KMS-11 (cell line): ENCODE data around the gene NCCRP1.

Experiments
- H2AFZ ChIP-seq: fragments of 200-600 bp; sonication (generic); 2 replicates; pipeline ENCODE4 v1.6.1; 2016; ENCODE audit warnings: antibody characterized with exemption, mixed run types, low read depth
- H3K27ac ChIP-seq: fragments of 200-600 bp; sonication (generic); 2 replicates; pipeline ENCODE4 v1.6.1; 2016; ENCODE audit warnings: mild to moderate bottlenecking, mixed run types
- H3K27me3 ChIP-seq: fragments of 200-600 bp; sonication (generic); 2 replicates; pipeline ENCODE4 v1.6.1; 2017; ENCODE audit warnings: mild to moderate bottlenecking, low read depth, mixed run types, moderate library complexity; ENCODE audit not compliant: insufficient read depth
- H3K36me3 ChIP-seq: fragments of 200-600 bp; sonication (generic); 2 replicates; pipeline ENCODE4 v1.6.1; 2017; ENCODE audit warnings: mild to moderate bottlenecking, mixed run types; ENCODE audit not compliant: insufficient read depth
- H3K4me1 ChIP-seq: fragments of 200-600 bp; sonication (generic); 2 replicates; pipeline ENCODE4 v1.6.1; 2016; ENCODE audit warnings: mild to moderate bottlenecking, low read depth, mixed run types; ENCODE audit not compliant: poor library complexity, severe bottlenecking
- H3K4me2 ChIP-seq: fragments of 200-600 bp; sonication (generic); 2 replicates; pipeline ENCODE4 v1.7.0; 2016; ENCODE audit warnings: mild to moderate bottlenecking, mixed run types
- H3K4me3 ChIP-seq: fragments of 200-600 bp; sonication (generic); IDR thresholded peaks from 2 replicates; pipeline ENCODE4 v1.6.1; 2017; ENCODE audit warnings: low read depth, low read length, mixed read lengths; ENCODE audit not compliant: insufficient read depth
- H3K79me2 ChIP-seq: fragments of 200-600 bp; sonication (generic); 2 replicates; pipeline ENCODE4 v1.6.1; 2016; ENCODE audit warnings: low read depth, mixed run types; ENCODE audit not compliant: insufficient read depth
- H3K9ac ChIP-seq: fragments of 200-600 bp; sonication (generic); 2 replicates; pipeline ENCODE4 v1.6.1; 2016; ENCODE audit warnings: mild to moderate bottlenecking, mixed run types
- H4K20me1 ChIP-seq: fragments of 200-600 bp; sonication (generic); 2 replicates; pipeline ENCODE4 v1.6.1; 2016; ENCODE audit warnings: mild to moderate bottlenecking, mixed run types; ENCODE audit not compliant: insufficient read depth
- TF ChIP-seq, protein P1 (sequence below): fragments of 200-600 bp; sonication (generic); conservative IDR thresholded peaks from 2 replicates; pipeline ENCODE4 v1.6.1; 2017; ENCODE audit warnings: low read depth, mild to moderate bottlenecking, antibody characterized with exemption, low read length, moderate library complexity, mixed read lengths

The NCCRP1 gene

DNA sequence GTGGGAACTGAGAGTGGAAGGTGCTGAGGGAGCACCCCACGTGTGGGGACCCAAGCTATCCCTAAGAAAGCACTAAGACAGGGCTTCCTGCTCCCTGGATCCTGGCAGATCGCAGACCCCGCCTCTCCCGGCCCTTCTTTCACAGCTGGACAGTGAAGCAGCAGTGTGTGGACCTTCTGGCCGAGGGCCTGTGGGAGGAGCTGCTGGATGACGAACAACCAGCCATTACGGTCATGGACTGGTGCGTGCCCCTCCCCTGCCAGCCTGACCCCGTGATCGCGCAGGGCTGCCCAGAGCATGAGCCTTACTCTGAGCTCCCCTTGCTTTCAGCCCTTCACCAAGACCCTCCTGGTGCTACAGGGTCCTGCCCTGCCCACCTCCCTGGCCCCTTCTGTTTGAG lies 2.3 kb downstream of the NCCRP1 start:
- no peaks in the 10 kb centered on the region for H3K79me2 ChIP-seq
- no peaks in the 10 kb centered on the region for H4K20me1 ChIP-seq
- H3K4me1 ChIP-seq, result no peaks in the 10 kb centered on the region
- no peak overlapping the region for H3K27ac ChIP-seq
- no peaks in the 10 kb centered on the region for H3K36me3 ChIP-seq
- H3K9ac ChIP-seq, result no peak overlapping the region
- H3K4me3 ChIP-seq, result no peak overlapping the region
- TF ChIP-seq, protein P1, sequence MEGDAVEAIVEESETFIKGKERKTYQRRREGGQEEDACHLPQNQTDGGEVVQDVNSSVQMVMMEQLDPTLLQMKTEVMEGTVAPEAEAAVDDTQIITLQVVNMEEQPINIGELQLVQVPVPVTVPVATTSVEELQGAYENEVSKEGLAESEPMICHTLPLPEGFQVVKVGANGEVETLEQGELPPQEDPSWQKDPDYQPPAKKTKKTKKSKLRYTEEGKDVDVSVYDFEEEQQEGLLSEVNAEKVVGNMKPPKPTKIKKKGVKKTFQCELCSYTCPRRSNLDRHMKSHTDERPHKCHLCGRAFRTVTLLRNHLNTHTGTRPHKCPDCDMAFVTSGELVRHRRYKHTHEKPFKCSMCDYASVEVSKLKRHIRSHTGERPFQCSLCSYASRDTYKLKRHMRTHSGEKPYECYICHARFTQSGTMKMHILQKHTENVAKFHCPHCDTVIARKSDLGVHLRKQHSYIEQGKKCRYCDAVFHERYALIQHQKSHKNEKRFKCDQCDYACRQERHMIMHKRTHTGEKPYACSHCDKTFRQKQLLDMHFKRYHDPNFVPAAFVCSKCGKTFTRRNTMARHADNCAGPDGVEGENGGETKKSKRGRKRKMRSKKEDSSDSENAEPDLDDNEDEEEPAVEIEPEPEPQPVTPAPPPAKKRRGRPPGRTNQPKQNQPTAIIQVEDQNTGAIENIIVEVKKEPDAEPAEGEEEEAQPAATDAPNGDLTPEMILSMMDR, result no peak
- no peak overlapping the region for H2AFZ ChIP-seq
- H3K27me3 ChIP-seq, result peaks cover 11% of the 10 kb centered on the region; the same call in 1 of the 2 replicates
- H3K4me2 ChIP-seq, result no peak overlapping the region

DNA sequence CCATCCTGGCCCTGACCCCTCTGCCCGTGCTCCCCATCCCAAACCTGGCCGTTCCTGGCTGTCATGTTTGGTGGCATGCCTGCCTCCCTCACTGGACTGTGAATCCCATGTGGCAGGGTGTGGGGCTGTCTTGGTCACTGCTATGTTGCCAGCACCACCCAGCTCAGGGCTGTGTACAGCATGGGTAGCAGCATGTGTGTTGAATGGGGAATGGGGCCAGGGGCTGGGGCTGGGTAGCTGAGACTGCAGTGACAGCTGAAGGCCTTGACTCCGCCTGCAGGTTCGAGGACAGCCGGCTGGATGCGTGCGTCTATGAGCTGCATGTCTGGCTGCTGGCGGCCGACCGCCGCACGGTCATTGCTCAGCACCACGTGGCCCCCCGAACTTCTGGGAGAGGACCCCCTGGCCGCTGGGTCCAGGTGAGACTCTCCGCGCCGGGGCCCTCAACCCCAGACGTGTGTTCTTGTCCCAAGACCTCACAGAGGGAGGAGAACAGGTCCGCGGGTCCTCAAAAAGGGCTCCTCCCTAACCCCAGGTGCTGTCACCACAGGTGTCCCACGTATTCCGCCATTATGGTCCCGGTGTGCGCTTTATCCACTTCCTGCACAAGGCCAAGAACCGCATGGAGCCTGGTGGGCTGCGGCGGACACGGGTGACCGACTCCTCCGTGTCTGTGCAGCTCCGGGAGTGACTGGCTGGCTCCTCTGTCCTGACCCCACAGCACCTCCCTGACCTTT lies 3.5 kb downstream of the NCCRP1 start:
- H3K27me3 ChIP-seq, result peaks cover 11% of the 10 kb centered on the region; the same call in 1 of the 2 replicates
- no peak overlapping the region for H3K9ac ChIP-seq
- H3K27ac ChIP-seq, result no peak overlapping the region
- no peaks in the 10 kb centered on the region for H3K79me2 ChIP-seq
- no peak overlapping the region for H2AFZ ChIP-seq
- no peaks in the 10 kb centered on the region for H4K20me1 ChIP-seq
- TF ChIP-seq, protein P1, result no peak
- no peak overlapping the region for H3K4me2 ChIP-seq
- no peaks in the 10 kb centered on the region for H3K4me1 ChIP-seq
- no peak overlapping the region for H3K4me3 ChIP-seq
- no peaks in the 10 kb centered on the region for H3K36me3 ChIP-seq

DNA sequence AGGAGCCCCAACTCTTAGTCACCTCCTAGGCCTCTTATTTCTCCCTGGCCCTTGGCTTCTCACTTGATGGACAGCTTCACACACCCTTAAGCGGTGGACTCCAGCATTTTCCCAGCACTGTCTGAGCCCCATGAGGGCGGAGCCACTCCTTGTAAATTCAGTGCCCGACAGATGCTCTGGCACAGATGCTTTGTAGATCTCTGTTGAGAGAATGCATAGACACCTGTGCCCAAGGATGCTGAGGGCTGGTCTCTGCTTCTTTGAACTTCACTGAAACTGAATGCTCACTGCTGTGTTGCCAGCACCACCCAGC lies 4.0 kb downstream of the NCCRP1 start:
- Histone ChIP-seq H3K36me3 (no peaks in the 10 kb centered on the region), H3K27ac (no peak overlapping the region), H3K4me1 (no peaks in the 10 kb centered on the region), H3K4me3 (no peak overlapping the region), H3K27me3 (peaks cover 11% of the 10 kb centered on the region; the same call in 1 of the 2 replicates), H3K9ac (no peak overlapping the region), H2AFZ (no peak overlapping the region), H3K79me2 (no peaks in the 10 kb centered on the region), H3K4me2 (no peak overlapping the region), H4K20me1 (no peaks in the 10 kb centered on the region)
- TF ChIP-seq, protein P1, result no peak

DNA sequence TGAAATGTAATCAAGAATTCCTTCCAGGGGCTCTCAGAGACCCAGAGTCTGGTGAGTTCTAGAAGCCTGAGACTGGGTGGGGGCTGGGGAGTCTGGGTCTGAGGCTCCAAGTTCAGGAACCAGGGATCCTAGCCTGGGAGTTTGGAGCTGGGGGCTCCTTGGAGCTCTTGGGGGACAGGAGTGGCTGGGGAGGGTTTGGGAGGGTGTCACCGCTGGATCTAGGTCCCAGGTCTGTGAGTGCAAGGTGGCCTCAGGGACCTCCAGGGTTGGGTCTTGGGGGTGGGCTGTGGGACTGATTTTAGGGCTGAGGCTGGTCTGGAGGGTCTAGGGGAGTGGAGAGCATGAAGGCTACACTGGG lies 6.2 kb downstream of the NCCRP1 start:
- no peak overlapping the region for H3K4me2 ChIP-seq
- no peaks in the 10 kb centered on the region for H3K36me3 ChIP-seq
- H3K27me3 ChIP-seq, result peaks cover 3% of the 10 kb centered on the region; the same call in 1 of the 2 replicates
- H3K79me2 ChIP-seq, result no peaks in the 10 kb centered on the region
- H3K27ac ChIP-seq, result no peak overlapping the region
- no peaks in the 10 kb centered on the region for H4K20me1 ChIP-seq
- no peak overlapping the region for H3K4me3 ChIP-seq
- H3K4me1 ChIP-seq, result no peaks in the 10 kb centered on the region
- TF ChIP-seq, protein P1, result no peak
- no peak overlapping the region for H3K9ac ChIP-seq
- no peak overlapping the region for H2AFZ ChIP-seq
